Measurements from ENCODE around the gene KLHL12.
"Not testable (repeated sequence)": the region's sequence is repeated elsewhere in the genome, so short reads cannot be mapped to it uniquely, and the experiment has no call there.

Gene KLHL12

DNA sequence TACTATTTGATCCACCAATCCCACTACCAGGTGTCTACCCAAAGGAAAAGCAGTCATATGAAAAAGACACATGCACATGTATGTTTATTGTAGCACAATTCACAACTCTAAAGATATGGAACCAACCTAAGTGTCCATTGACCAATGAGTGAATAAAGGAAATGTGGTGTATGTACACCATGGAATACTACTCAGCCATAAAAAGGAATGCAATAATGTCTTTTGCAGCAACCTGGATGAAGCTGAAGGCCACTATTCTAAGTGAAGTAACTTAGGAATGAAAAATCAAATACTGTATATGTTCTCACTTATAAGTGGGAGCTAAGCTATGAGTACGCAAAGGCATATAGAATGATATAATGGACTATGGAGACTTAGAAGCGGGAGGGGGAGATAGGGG, 18.4 kb upstream of the KLHL12 start:
- DNase-seq = no peak

DNA sequence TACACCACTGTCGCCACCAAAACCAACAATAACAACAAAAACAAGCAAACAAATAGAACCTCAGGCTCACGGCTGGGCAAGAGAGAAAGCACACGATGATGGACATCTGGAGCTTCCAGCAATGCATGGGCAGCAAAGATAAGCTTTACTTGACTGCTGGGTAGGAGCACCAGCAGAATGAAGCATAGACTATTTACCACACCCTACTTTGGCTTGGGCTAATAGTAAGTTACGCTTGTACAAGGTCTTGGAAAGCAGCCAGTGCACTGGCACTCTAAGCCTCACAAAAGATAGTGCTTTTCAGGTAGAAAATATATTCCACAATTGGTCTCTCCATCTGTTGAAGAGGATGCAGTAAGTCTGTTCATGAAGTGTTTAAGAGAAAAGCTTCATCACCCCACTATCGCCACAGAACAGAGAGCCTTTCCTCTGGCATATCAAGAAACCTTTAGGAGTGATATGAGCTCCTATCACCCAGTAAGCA, 17.4 kb upstream of the KLHL12 start:
- DNase-seq = no peak

GRCh38 chr1:202942426-202942825, 15.4 kb upstream of the KLHL12 start:
- DNase-seq = no peak

- no peak for DNase-seq
Measured at GRCh38 chr1:202941372-202941771, 14.3 kb upstream of the KLHL12 start.

DNA sequence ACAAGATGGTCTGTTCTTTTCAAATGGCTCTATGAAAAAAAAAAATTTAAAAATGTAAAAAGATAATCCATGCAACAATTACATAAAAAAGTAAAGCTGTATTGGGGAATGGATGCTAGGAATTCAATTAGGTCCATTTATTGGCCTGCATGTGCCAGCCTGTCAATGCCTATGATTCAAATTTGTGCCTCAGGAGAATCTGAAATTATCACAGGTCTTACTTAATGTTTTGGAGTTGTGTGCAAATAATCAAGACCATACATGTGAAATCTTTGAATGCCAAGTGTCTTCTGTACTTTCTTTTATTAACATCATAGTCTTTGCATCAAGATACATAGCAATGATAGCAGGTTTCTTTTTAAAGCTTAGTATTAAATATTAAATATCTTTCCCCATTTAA, 13.5 kb upstream of the KLHL12 start:
- DNase-seq = no peak

DNA sequence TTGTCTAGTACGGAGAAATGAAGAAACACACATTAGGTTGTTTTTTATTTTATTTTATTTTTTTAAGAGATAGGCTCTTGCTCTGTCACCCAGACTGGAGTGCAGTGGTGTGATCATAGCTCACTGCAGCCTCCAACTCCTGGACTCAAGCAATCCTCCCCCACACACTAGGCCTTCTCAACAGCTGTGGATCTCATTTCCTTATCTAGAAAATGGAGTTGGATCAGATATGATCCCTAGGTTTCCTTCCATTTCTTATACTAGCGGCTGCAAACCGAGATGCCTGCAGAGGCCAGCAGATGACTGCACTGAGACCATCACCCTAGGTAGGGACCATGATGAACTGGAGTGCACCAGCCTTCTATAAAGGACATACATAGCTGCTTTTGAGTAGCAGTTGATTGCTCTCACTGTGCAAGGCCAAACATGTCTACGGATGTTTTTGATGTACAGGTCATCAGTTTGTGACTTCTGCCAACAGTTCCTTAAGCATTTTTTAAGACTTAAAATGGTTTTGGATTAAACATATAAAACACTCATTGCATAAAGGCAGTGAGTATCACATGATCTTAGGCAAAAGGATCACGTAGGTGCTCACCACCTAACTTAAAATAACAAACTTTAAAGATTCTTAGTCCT, 11.4 kb upstream of the KLHL12 start:
- no peak for DNase-seq

- not testable (repeated sequence) for DNase-seq
Measured at GRCh38 chr1:202936409-202936808, 9.4 kb upstream of the KLHL12 start.

DNA sequence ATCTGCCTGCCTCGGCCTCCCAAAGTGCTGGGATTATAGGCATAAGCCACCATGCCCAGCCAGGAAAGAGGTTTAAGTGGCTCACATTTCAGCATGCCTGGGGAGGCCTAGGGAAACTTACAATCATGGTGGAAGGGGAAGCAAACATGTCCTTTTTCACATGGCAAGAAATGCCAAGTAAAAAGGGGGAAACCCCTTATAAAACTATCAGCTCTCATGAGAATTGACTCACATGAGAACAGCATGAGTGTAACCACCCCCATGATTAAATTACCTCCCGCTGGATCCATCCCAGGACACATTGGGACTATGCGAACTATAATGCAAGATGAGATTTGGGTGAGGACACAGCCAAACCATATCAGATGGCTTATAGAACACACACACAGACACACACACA, 8.8 kb upstream of the KLHL12 start:
- no peak for DNase-seq

GRCh38 chr1:202934755-202935154, 7.7 kb upstream of the KLHL12 start:
- DNase-seq = no peak

GRCh38 chr1:202932476-202932875, 5.4 kb upstream of the KLHL12 start:
- no peak for DNase-seq

DNA sequence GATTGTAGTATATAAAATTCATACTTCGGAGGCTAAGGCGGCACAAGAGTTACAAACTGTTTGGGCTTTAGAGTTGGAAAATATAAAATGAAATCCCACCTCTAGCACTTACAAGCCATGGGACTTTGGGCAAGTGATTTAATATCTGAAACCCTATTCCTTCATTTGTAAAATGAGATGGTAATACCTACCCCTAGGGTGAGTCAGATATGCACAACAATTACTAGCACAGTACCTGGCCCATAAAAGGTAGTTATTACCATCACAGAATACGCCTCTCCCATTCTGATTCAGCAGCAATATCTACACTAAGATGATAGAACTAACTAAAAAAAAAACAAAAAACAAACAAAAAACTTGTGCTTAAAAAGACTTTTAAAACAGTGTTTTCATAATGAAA, 3.5 kb downstream of the KLHL12 start:
- no peak for DNase-seq

DNA sequence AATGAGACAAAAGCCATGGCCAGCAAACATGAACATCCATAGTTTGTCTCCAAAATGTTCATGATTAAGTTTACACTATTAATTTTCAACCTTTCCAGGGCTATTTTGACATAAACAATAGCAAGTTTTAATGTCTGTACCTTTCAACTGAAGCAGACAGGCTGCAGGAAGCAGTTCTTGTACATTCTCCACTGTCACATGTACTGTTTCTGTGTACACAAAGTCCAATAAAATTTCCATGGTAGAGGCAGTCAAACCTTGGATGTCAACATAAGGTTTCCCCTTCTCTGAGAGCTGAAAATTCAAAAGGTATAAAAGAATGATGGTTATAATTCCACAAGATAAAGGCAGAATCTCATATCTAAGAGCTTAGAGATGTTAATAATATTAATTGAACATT, 7.4 kb downstream of the KLHL12 start:
- no peak for DNase-seq

- no peak for DNase-seq
Measured at GRCh38 chr1:202915146-202915545, 11.9 kb downstream of the KLHL12 start.

DNA sequence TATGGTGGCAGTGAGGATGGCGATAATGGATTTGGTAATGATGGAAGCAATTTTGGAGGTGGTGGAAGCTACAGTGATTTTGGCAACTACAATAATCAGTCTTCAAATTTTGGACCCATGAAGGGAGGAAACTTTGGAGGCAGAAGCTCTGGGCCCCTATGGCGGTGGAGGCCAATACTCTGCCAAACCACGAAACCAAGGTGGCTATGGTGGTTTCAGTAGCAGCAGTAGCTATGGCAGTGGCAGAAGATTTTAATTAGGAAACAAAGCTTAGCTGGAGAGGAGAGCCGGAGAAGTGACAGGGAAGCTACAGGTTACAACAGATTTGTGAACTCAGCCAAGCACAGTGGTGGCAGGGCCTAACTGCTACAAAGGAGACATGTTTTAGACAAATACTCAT, 14.6 kb downstream of the KLHL12 start:
- DNase-seq = not testable (repeated sequence)

DNA sequence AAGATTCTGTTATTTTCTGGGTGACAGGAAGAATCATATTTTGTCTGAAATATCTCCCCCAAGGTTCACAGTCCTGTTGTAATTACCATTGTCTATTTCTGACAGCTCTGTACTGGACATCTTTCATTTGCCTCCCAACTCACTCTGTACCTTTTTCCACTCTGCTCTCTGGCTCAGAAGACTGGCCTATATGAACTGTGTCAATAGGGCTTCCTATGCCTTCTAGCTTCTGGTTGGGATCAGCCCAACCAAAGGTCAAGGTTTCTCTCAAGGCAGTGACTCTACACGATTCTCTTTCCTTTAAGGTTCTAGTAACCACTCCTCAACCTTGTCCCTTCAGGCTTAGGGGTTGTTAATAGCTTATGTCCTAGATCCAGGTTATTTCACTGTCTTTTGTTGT, 17.5 kb downstream of the KLHL12 start:
- DNase-seq = no peak

GRCh38 chr1:202908998-202909397, 18.0 kb downstream of the KLHL12 start:
- DNase-seq = no peak

- DNase-seq = no peak
Measured at GRCh38 chr1:202905331-202905730, 21.7 kb downstream of the KLHL12 start.

DNA sequence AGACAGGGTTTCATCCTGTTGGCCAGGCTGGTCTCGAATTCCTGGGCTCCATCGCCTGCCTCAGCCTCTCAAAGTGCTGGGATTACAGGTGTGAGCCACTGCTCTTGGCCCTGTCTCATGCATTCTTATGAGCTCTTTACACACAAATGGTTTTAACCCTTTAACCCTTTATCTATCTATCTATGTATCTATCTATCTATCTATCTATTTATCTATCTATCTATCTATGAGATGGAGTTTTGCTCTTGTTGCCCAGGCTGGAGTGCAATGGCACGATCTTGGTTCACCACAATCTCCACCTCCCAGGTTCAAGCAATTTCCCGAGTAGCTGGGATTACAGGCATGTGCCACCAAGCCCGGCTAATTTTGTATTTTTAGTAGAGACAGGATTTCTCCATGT, 23.2 kb downstream of the KLHL12 start:
- not testable (repeated sequence) for DNase-seq

DNA sequence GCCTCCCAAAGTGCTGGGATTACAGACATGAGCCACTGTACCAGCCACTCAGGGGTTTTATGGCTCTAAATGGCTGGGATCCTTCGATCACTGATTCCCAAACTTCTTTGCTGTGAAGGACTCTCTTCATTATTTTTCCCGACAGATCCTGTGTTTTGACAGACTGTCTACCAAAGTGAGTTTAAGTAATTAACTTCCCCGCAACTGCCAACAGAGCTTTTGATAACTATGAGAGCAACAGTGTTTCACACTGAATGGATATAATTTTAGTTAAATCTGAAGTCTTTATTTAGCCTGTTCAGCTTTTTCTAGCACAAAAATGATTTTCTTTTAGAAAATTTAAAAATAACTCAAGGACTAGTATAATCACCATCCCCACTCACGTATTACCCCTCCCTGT, 25.5 kb downstream of the KLHL12 start:
- no peak for DNase-seq

GRCh38 chr1:202892501-202892900, 34.5 kb downstream of the KLHL12 start:
- DNase-seq = no peak

DNA sequence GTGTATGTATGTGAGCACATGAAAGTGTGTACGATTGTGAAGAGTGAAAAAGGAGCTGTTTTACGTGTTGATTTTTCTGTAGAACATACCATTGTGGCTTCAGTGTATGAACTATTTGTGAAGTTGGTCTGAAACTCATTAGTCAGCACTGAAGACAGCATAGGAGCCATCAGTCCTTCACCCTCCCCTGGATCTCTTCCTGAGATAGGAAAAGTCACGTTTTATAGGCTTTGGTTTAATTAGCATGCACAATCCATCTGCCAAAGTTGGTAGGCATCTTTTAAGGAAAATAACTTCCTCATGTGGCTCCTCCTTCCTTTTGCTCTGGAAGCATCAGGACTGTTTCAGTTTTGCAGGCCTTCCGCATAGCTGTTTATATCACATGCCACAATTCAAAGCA, 36.6 kb downstream of the KLHL12 start:
- DNase-seq = no peak

DNA sequence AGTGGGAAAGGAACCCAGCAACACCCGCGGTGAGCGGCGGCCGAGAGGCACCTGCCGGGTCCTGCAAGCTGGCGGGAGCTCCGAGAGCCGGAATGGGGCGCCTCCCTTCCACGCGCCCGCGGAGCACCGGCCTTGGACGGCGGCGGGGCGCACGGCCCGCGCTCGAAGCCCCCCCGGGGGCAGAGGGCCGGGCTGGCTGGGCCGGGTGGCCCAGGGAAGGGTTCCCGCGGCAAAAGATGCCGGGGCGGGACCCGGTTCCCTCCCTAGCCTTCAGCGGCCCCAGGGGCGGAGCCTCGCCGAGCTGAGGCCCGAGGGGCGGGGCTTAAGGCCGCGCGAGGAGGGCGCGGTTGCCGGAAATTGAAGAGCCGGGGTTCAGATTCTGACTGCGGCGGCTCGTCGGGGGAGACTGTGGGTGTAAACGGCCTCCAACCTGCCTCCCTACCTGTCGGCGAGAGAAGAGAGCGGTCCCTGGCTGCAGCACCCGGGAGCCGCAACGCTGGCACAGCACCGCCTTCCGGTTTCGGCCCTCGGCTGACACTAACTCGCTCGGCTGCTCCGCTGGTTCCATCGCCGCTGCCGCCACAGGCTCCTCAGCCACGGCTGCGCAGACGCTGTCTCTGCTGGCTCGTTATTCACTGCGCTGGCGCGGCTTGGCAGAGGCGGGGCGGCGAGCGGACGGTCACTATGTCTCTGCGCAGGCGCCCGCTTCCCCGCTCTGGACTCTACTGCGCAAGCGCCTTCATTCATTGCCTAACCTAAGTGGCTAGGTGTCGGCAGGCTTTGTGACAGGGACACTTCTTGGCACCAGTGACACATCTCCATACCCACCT, 38.3 kb downstream of the KLHL12 start, which contains the start of gene RABIF:
RABIF (minus strand) TSS at position 619 of the 830 bp plus-strand sequence; CDS start at position 568, 51 bp downstream.
- DNase-seq = peak; percentile 98

DNA sequence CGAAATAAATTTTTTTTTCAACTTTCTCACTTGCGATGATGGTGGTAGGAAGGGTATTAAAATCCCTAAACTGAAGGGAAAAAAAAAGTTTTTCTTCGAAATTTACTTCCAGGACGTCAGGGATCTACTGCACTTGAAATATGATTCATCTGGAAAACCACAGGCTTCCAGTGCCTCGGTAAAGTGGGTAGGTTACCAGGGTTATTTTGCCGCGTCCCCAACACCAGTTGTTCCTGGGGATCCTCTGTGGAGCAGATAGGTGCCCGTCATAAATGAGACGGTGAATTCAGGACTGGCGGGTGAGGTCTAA, 38.9 kb downstream of the KLHL12 start:
- no peak for DNase-seq

- no peak for DNase-seq
Measured at GRCh38 chr1:202880961-202881460, 46.0 kb downstream of the KLHL12 start.

Data from CD4-positive, alpha-beta T cell treated with Interleukin-12 subunit alpha and Interleukin-12 subunit beta, for 1 hour (primary cell).